Thymus (tissue), 11 donors: ENCODE data around the gene SLIT2. TPM values are rescaled to one million over a fixed set of nuclear protein-coding genes. Genes with fewer than 3 reads are reported as not detected.

Source experiments
- DNase-seq, 9 donors: peaks; one replicate each; pipeline ENCODE4 v3.0.0-alpha.2; 2013; ENCODE audit warnings: low spot score in 9 of 9, low read depth in 6 of 9, missing footprints in 1 of 9
- H3K27ac ChIP-seq, 2 donors: one replicate each; pipeline ENCODE4 v1.5.1; 2013; ENCODE audit warnings: control low read depth in 1 of 2, low read depth in 1 of 2, low read length in 1 of 2, mild to moderate bottlenecking in 1 of 2, moderate library complexity in 1 of 2
- H3K27me3 ChIP-seq, 2 donors: one replicate each; pipeline ENCODE4 v1.5.1; 2013; ENCODE audit warnings: low read length in 1 of 2; ENCODE audit not compliant: control insufficient read depth in 2 of 2, insufficient read depth in 1 of 2
- H3K36me3 ChIP-seq, 2 donors: one replicate each; pipeline ENCODE4 v1.5.1; 2013; ENCODE audit warnings: low read length in 1 of 2, mild to moderate bottlenecking in 1 of 2, moderate library complexity in 1 of 2; ENCODE audit not compliant: control insufficient read depth in 2 of 2, insufficient read depth in 2 of 2
- H3K4me1 ChIP-seq, 2 donors: one replicate each; pipeline ENCODE4 v1.5.1; 2013; ENCODE audit warnings: low read length in 2 of 2; ENCODE audit not compliant: control insufficient read depth in 2 of 2, insufficient read depth in 2 of 2
- H3K4me3 ChIP-seq, 2 donors: one replicate each; pipeline ENCODE4 v1.5.1; 2013; ENCODE audit warnings: low read length in 2 of 2, control low read depth in 1 of 2, mild to moderate bottlenecking in 1 of 2
- H3K9me3 ChIP-seq, 2 donors: one replicate each; pipeline ENCODE4 v1.5.1; 2013; ENCODE audit warnings: low read length in 1 of 2, mild to moderate bottlenecking in 1 of 2; ENCODE audit not compliant: control insufficient read depth in 2 of 2, insufficient read depth in 1 of 2
- WGBS: extraction: QIAGEN DNeasy Blood & Tissue Kit; methylation state at CpG from one replicate; pipeline ENCODE4 v1.1.7; 2013; 5-methylcytosine and 5-hydroxymethylcytosine counted together
- polyA plus RNA-seq: library from polyadenylated mRNA; stranded (reverse); fragments of 200-250 nt; gene quantifications from one replicate; pipeline ENCODE4 v1.2.3, GENCODE V29; 2013
- total RNA-seq: library from RNA; stranded (reverse); fragments of 120-200 nt; gene quantifications from one replicate; pipeline ENCODE4 v1.2.4, GENCODE V29; 2013
- donor health status: healthy.

The SLIT2 gene
- total and polyA plus RNA-seq, 2 donors = 1.6 to 2.8 TPM

DNA sequence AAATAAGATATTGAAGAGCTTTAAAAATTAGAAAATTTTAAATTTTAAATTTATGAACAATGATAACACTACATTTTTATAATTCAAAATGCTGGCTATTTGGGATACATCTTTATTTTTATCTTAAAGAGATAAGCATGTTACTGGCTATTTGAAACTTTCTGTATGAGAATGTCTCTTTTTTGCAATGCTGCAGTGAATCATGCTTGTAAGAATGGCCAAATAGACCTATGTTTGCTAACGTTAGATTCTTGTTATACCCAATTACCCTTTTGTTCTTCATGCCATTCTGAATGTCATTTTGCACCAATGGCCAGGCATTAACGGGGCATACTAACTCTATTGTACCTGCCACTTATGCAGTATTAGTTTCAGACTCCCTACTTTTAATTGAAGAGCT, 49.5 kb downstream of the SLIT2 start:
- Histone ChIP-seq H3K4me3 (no peak overlapping the region), H3K27ac (no peak overlapping the region), H3K36me3 (no peaks in the 10 kb centered on the region), H3K4me1 (no peaks in the 10 kb centered on the region), H3K9me3 (no peaks in the 10 kb centered on the region), H3K27me3 (no peaks in the 10 kb centered on the region)
- 61% methylated on average over 2 of the region's 2 CpGs for WGBS
- no peak for DNase-seq
